Measurements from ENCODE around the gene RXYLT1. TPM values are rescaled to one million over a fixed set of nuclear protein-coding genes. Genes with fewer than 3 reads are reported as not detected.

The RXYLT1 gene
- polyA plus RNA-seq, 2 donors = 4.6 to 8.3 TPM

DNA sequence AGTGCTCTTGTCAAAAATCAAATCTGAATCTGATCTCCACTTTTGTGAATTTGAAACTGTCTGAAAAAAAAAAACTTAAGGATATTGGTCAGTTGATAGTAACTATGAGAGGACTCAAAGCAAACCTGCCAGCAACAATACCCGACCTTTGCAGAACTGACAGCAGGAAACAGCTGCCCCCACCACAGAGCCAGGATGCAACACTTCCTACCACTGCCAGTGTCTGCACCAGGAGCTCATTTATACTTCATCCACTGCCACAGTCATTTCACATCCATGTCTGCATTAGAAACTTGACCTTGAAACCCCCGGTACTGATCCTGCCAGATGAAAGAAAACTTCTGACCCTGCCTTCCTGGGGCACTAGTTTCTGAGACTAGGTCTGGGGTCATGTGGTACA lies 27.4 kb upstream of the RXYLT1 start:
- Histone ChIP-seq H3K4me3 (ENCODE audit: low read depth in 1 of 2, low read length in 2 of 2) (no peak overlapping the region), H3K4me1 (ENCODE audit: control insufficient read depth in 2 of 2, insufficient read depth in 2 of 2, low read length in 1 of 2) (no peaks in the 10 kb centered on the region), H3K36me3 (ENCODE audit: control insufficient read depth in 2 of 2, insufficient read depth in 2 of 2, low read length in 1 of 2) (no peaks in the 10 kb centered on the region), H3K27me3 (ENCODE audit: control insufficient read depth in 1 of 2, insufficient read depth in 2 of 2, low read length in 2 of 2) (no peaks in the 10 kb centered on the region), H3K9me3 (ENCODE audit: control insufficient read depth in 2 of 2, insufficient read depth in 1 of 2, low read depth in 1 of 2, low read length in 1 of 2) (no peaks in the 10 kb centered on the region), H3K27ac (ENCODE audit: low read depth in 2 of 2, low read length in 1 of 2) (no peak overlapping the region)
- 32 to 36% methylated on average over 2 of the region's 2 CpGs for WGBS, 2 donors

DNA sequence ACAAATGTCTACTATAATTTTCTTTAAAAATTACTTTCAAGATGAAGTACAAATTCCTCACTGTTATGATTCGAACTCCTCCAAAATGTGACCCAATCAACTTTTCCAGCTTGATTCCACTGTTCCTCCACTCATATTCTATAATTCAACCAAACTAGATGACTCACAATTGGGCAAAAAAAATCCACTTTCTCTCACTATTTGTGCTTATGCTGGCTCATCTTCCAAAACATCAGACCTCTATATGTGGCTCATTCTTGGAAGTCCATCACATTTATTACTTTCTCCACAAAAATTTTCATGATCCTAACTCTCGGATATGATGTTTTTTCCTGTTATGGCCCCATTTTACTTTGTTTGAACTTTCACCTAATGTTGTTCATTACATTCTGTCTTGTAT lies 26.9 kb upstream of the RXYLT1 start:
- WGBS, 2 donors = 80 to 88% methylated on average over 2 of the region's 2 CpGs
- no peak overlapping the region for H3K27ac ChIP-seq (ENCODE audit: low read depth in 2 of 2, low read length in 1 of 2)

GRCh38 chr12:63753743-63754142 lies 26.0 kb upstream of the RXYLT1 start:
- H3K4me3 ChIP-seq (ENCODE audit: low read depth in 1 of 2, low read length in 2 of 2) = no peak overlapping the region
- H3K36me3 ChIP-seq (ENCODE audit: control insufficient read depth in 2 of 2, insufficient read depth in 2 of 2, low read length in 1 of 2) = no peaks in the 10 kb centered on the region
- H3K27ac ChIP-seq (ENCODE audit: low read depth in 2 of 2, low read length in 1 of 2) = no peak overlapping the region
- no peaks in the 10 kb centered on the region for H3K9me3 ChIP-seq (ENCODE audit: control insufficient read depth in 2 of 2, insufficient read depth in 1 of 2, low read depth in 1 of 2, low read length in 1 of 2)
- H3K27me3 ChIP-seq (ENCODE audit: control insufficient read depth in 1 of 2, insufficient read depth in 2 of 2, low read length in 2 of 2) = no peaks in the 10 kb centered on the region
- no peaks in the 10 kb centered on the region for H3K4me1 ChIP-seq (ENCODE audit: control insufficient read depth in 2 of 2, insufficient read depth in 2 of 2, low read length in 1 of 2)

More for the DNA sequence above, 26.9 kb upstream of the RXYLT1 start:
- Histone ChIP-seq H3K27me3 (ENCODE audit: control insufficient read depth in 1 of 2, insufficient read depth in 2 of 2, low read length in 2 of 2) (no peaks in the 10 kb centered on the region), H3K4me1 (ENCODE audit: control insufficient read depth in 2 of 2, insufficient read depth in 2 of 2, low read length in 1 of 2) (no peaks in the 10 kb centered on the region), H3K4me3 (ENCODE audit: low read depth in 1 of 2, low read length in 2 of 2) (no peak overlapping the region), H3K9me3 (ENCODE audit: control insufficient read depth in 2 of 2, insufficient read depth in 1 of 2, low read depth in 1 of 2, low read length in 1 of 2) (no peaks in the 10 kb centered on the region), H3K36me3 (ENCODE audit: control insufficient read depth in 2 of 2, insufficient read depth in 2 of 2, low read length in 1 of 2) (no peaks in the 10 kb centered on the region)

DNA sequence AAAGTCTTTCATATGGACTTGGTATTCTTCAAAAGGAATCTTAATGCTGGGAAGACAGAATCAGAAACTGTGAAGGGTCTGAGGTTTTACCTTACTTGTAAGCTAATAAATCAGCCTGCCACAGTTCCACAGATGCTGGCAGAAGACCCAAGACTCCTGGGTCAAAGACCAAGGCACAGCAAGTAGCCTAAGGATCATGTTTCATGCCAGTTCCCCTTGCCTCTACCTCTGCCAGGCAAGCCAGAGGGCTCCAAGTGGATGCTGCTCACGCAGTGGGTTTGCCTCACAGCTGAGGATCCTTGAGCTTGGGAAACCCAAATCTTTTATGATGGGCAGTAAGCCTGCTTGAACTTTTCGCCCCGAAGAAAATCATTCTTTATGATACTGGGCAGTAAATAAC lies 15.2 kb upstream of the RXYLT1 start:
- H3K9me3 ChIP-seq (ENCODE audit: control insufficient read depth in 2 of 2, insufficient read depth in 1 of 2, low read depth in 1 of 2, low read length in 1 of 2) = peaks cover 0 to 3% of the 10 kb centered on the region in 2 donors
- 88 to 91% methylated on average over 3 of the region's 3 CpGs for WGBS, 2 donors
- H3K27ac ChIP-seq (ENCODE audit: low read depth in 2 of 2, low read length in 1 of 2) = no peak overlapping the region
- no peaks in the 10 kb centered on the region for H3K4me1 ChIP-seq (ENCODE audit: control insufficient read depth in 2 of 2, insufficient read depth in 2 of 2, low read length in 1 of 2)
- no peaks in the 10 kb centered on the region for H3K27me3 ChIP-seq (ENCODE audit: control insufficient read depth in 1 of 2, insufficient read depth in 2 of 2, low read length in 2 of 2)
- no peak overlapping the region for H3K4me3 ChIP-seq (ENCODE audit: low read depth in 1 of 2, low read length in 2 of 2)
- no peaks in the 10 kb centered on the region for H3K36me3 ChIP-seq (ENCODE audit: control insufficient read depth in 2 of 2, insufficient read depth in 2 of 2, low read length in 1 of 2)

DNA sequence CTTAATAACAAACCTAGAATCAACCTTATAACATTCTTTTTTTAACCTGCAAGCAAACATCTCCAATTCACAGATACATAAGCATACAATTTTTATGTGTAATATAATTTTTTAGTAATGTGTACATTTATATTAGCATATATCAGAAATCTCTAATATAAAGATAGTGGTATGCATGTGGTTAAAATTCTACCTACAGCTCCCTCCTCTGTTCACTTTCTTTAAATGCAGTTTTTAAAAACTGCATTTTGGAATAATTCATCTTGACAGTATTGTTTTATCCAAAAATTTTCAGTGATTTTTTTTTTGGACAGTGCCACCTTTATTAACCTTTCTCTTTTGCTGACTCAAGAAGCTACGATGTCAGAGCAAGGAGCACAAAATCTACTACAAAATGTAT lies 13.2 kb upstream of the RXYLT1 start:
- H3K27me3 ChIP-seq (ENCODE audit: control insufficient read depth in 1 of 2, insufficient read depth in 2 of 2, low read length in 2 of 2) = no peaks in the 10 kb centered on the region

GRCh38 chr12:63770375-63770774 lies 9.3 kb upstream of the RXYLT1 start:
- H3K27me3 ChIP-seq (ENCODE audit: control insufficient read depth in 1 of 2, insufficient read depth in 2 of 2, low read length in 2 of 2) = no peaks in the 10 kb centered on the region
- peaks cover 0 to 3% of the 10 kb centered on the region in 2 donors for H3K9me3 ChIP-seq (ENCODE audit: control insufficient read depth in 2 of 2, insufficient read depth in 1 of 2, low read depth in 1 of 2, low read length in 1 of 2)
- H3K4me1 ChIP-seq (ENCODE audit: control insufficient read depth in 2 of 2, insufficient read depth in 2 of 2, low read length in 1 of 2) = no peaks in the 10 kb centered on the region
- 89 to 100% methylated on average over 1 of the region's 1 CpG for WGBS, 2 donors
- H3K27ac ChIP-seq (ENCODE audit: low read depth in 2 of 2, low read length in 1 of 2) = no peak overlapping the region
- H3K36me3 ChIP-seq (ENCODE audit: control insufficient read depth in 2 of 2, insufficient read depth in 2 of 2, low read length in 1 of 2) = no peaks in the 10 kb centered on the region
- no peak overlapping the region for H3K4me3 ChIP-seq (ENCODE audit: low read depth in 1 of 2, low read length in 2 of 2)

More for the DNA sequence above, 13.2 kb upstream of the RXYLT1 start:
- H3K9me3 ChIP-seq (ENCODE audit: control insufficient read depth in 2 of 2, insufficient read depth in 1 of 2, low read depth in 1 of 2, low read length in 1 of 2) = peaks cover 0 to 3% of the 10 kb centered on the region in 2 donors
- H3K4me3 ChIP-seq (ENCODE audit: low read depth in 1 of 2, low read length in 2 of 2) = no peak overlapping the region
- no peaks in the 10 kb centered on the region for H3K4me1 ChIP-seq (ENCODE audit: control insufficient read depth in 2 of 2, insufficient read depth in 2 of 2, low read length in 1 of 2)
- no peaks in the 10 kb centered on the region for H3K36me3 ChIP-seq (ENCODE audit: control insufficient read depth in 2 of 2, insufficient read depth in 2 of 2, low read length in 1 of 2)
- H3K27ac ChIP-seq (ENCODE audit: low read depth in 2 of 2, low read length in 1 of 2) = no peak overlapping the region
- 60 to 82% methylated on average over 1 of the region's 1 CpG for WGBS, 2 donors

DNA sequence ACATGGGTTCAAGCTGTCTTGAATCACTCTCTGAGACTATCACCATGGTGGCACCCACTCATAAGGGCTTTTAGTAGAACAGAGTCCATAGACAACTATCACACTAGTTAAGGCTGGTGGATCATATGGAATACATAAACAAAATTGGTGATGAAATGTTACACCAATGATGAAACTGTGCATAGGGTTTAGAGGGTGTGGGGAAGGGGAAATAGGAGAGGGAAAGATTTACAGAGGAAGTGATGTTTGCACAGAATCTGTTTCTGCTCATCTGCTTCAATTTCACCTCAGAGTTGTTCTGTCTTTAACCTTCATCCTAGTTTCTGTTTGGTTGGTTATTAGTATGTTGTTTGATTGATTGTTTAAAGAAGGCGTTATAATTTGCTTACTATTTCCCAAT lies 2.4 kb upstream of the RXYLT1 start:
- H3K9me3 ChIP-seq (ENCODE audit: control insufficient read depth in 2 of 2, insufficient read depth in 1 of 2, low read depth in 1 of 2, low read length in 1 of 2) = no peaks in the 10 kb centered on the region
- no peaks in the 10 kb centered on the region for H3K4me1 ChIP-seq (ENCODE audit: control insufficient read depth in 2 of 2, insufficient read depth in 2 of 2, low read length in 1 of 2)
- WGBS, 2 donors = 87 to 93% methylated on average over 1 of the region's 1 CpG
- H3K36me3 ChIP-seq (ENCODE audit: control insufficient read depth in 2 of 2, insufficient read depth in 2 of 2, low read length in 1 of 2) = no peaks in the 10 kb centered on the region
- no peaks in the 10 kb centered on the region for H3K27me3 ChIP-seq (ENCODE audit: control insufficient read depth in 1 of 2, insufficient read depth in 2 of 2, low read length in 2 of 2)
- no peak overlapping the region for H3K4me3 ChIP-seq (ENCODE audit: low read depth in 1 of 2, low read length in 2 of 2)
- no peak overlapping the region for H3K27ac ChIP-seq (ENCODE audit: low read depth in 2 of 2, low read length in 1 of 2)

- peaks cover 0 to 6% of the 10 kb centered on the region in 2 donors for H3K36me3 ChIP-seq (ENCODE audit: control insufficient read depth in 2 of 2, insufficient read depth in 2 of 2, low read length in 1 of 2)
- no peak overlapping the region for H3K4me3 ChIP-seq (ENCODE audit: low read depth in 1 of 2, low read length in 2 of 2)
- no peaks in the 10 kb centered on the region for H3K4me1 ChIP-seq (ENCODE audit: control insufficient read depth in 2 of 2, insufficient read depth in 2 of 2, low read length in 1 of 2)
- H3K27me3 ChIP-seq (ENCODE audit: control insufficient read depth in 1 of 2, insufficient read depth in 2 of 2, low read length in 2 of 2) = no peaks in the 10 kb centered on the region
- 89 to 96% methylated on average over 1 of the region's 1 CpG for WGBS, 2 donors
- no peak overlapping the region for H3K27ac ChIP-seq (ENCODE audit: low read depth in 2 of 2, low read length in 1 of 2)
- H3K9me3 ChIP-seq (ENCODE audit: control insufficient read depth in 2 of 2, insufficient read depth in 1 of 2, low read depth in 1 of 2, low read length in 1 of 2) = no peaks in the 10 kb centered on the region
Measured at GRCh38 chr12:63782466-63782865, 2.8 kb downstream of the RXYLT1 start.

GRCh38 chr12:63787306-63787705 lies 7.6 kb downstream of the RXYLT1 start:
- H3K36me3 ChIP-seq (ENCODE audit: control insufficient read depth in 2 of 2, insufficient read depth in 2 of 2, low read length in 1 of 2) = peaks cover 3 to 6% of the 10 kb centered on the region in 2 donors
- H3K27ac ChIP-seq (ENCODE audit: low read depth in 2 of 2, low read length in 1 of 2) = no peak overlapping the region
- no peaks in the 10 kb centered on the region for H3K27me3 ChIP-seq (ENCODE audit: control insufficient read depth in 1 of 2, insufficient read depth in 2 of 2, low read length in 2 of 2)
- H3K9me3 ChIP-seq (ENCODE audit: control insufficient read depth in 2 of 2, insufficient read depth in 1 of 2, low read depth in 1 of 2, low read length in 1 of 2) = no peaks in the 10 kb centered on the region
- WGBS, 2 donors = 97 to 98% methylated on average over 3 of the region's 3 CpGs
- no peak overlapping the region for H3K4me3 ChIP-seq (ENCODE audit: low read depth in 1 of 2, low read length in 2 of 2)
- no peaks in the 10 kb centered on the region for H3K4me1 ChIP-seq (ENCODE audit: control insufficient read depth in 2 of 2, insufficient read depth in 2 of 2, low read length in 1 of 2)

DNA sequence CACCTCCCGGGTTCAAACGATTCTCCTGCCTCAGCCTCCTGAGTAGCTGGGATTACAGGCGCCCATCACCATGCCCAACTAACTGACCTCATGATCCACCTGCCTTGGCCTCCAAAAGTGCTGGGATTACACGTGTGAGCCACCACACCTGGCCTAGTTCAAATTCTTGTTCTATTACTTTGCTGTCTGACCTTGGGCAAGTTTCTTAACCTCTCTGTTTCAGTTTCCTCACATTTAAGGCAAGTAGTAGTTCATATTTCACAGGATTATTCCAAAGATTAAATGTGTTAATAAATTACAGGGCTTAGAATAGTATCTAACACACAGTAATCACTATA lies 10.9 kb downstream of the RXYLT1 start:
- WGBS, 2 donors = 92 to 93% methylated on average over 4 of the region's 4 CpGs
- H3K4me1 ChIP-seq (ENCODE audit: control insufficient read depth in 2 of 2, insufficient read depth in 2 of 2, low read length in 1 of 2) = no peaks in the 10 kb centered on the region
- H3K9me3 ChIP-seq (ENCODE audit: control insufficient read depth in 2 of 2, insufficient read depth in 1 of 2, low read depth in 1 of 2, low read length in 1 of 2) = no peaks in the 10 kb centered on the region
- H3K27me3 ChIP-seq (ENCODE audit: control insufficient read depth in 1 of 2, insufficient read depth in 2 of 2, low read length in 2 of 2) = no peaks in the 10 kb centered on the region
- H3K4me3 ChIP-seq (ENCODE audit: low read depth in 1 of 2, low read length in 2 of 2) = no peak overlapping the region
- H3K27ac ChIP-seq (ENCODE audit: low read depth in 2 of 2, low read length in 1 of 2) = no peak overlapping the region
- peaks cover 0 to 4% of the 10 kb centered on the region in 2 donors for H3K36me3 ChIP-seq (ENCODE audit: control insufficient read depth in 2 of 2, insufficient read depth in 2 of 2, low read length in 1 of 2)
